T-helper 22 cell (primary cell): ENCODE data around the gene ATRIP.
"Not testable (repeated sequence)": the region's sequence is repeated elsewhere in the genome, so short reads cannot be mapped to it uniquely, and the experiment has no call there.

Source experiments
- DNase-seq: peaks from one replicate; pipeline ENCODE4 v3.0.0-alpha.2; 2020; ENCODE audit warnings: low read depth

The ATRIP gene

GRCh38 chr3:48469046-48469915 lies 22.7 kb downstream of the ATRIP start:
- no peak for DNase-seq

GRCh38 chr3:48470286-48470685 lies 23.7 kb downstream of the ATRIP start:
- no peak for DNase-seq

- DNase-seq: no peak
Observed at GRCh38 chr3:48472673-48472922, 26.1 kb downstream of the ATRIP start.

- DNase-seq: peak; percentile 90
Observed at GRCh38 chr3:48472923-48473616, 26.5 kb downstream of the ATRIP start.

- no peak for DNase-seq
Observed at GRCh38 chr3:48473617-48473952, 27.0 kb downstream of the ATRIP start.

GRCh38 chr3:48474031-48474430 lies 27.5 kb downstream of the ATRIP start:
- not testable (repeated sequence) for DNase-seq

GRCh38 chr3:48474619-48475018 lies 28.1 kb downstream of the ATRIP start:
- no peak for DNase-seq

- no peak for DNase-seq
Observed at GRCh38 chr3:48475188-48475587, 28.7 kb downstream of the ATRIP start.

GRCh38 chr3:48476426-48477053 lies 30.0 kb downstream of the ATRIP start:
- no peak for DNase-seq

- DNase-seq: no peak
Observed at GRCh38 chr3:48477959-48478520, 31.5 kb downstream of the ATRIP start.

GRCh38 chr3:48478626-48479555 lies 32.4 kb downstream of the ATRIP start:
- DNase-seq: peak; percentile 52

- not testable (repeated sequence) for DNase-seq
Observed at GRCh38 chr3:48480891-48481290, 34.4 kb downstream of the ATRIP start.

GRCh38 chr3:48482822-48483221 lies 36.3 kb downstream of the ATRIP start:
- DNase-seq: not testable (repeated sequence)

GRCh38 chr3:48486952-48487351 lies 40.4 kb downstream of the ATRIP start:
- DNase-seq: no peak

GRCh38 chr3:48492461-48493202 lies 46.1 kb downstream of the ATRIP start:
- DNase-seq: no peak

GRCh38 chr3:48493203-48493501 lies 46.6 kb downstream of the ATRIP start:
- DNase-seq: no peak

GRCh38 chr3:48500656-48501055 lies 54.1 kb downstream of the ATRIP start:
- no peak for DNase-seq

- DNase-seq: no peak
Observed at GRCh38 chr3:48501196-48501595, 54.7 kb downstream of the ATRIP start.

- DNase-seq: no peak
Observed at GRCh38 chr3:48502121-48502520, 55.6 kb downstream of the ATRIP start.

GRCh38 chr3:48502728-48503168 lies 56.2 kb downstream of the ATRIP start:
- DNase-seq: no peak

GRCh38 chr3:48503401-48504050 lies 57.0 kb downstream of the ATRIP start:
- DNase-seq: no peak
